SK-N-SH treated with all-trans-retinoic acid at 6 μM for 48 hours (cell line): ENCODE results near the gene KIF23.

Source experiments
- CSRNP3 ChIP-seq: fragments of 250-450 bp; sonication (Bioruptor Pico); IDR thresholded peaks from 2 replicates; pipeline ENCODE4 v1.5.1; 2021; ENCODE audit warnings: mild to moderate bottlenecking, moderate library complexity
- ESRRG ChIP-seq: fragments of 250-450 bp; sonication (Bioruptor Pico); IDR thresholded peaks from 2 replicates; pipeline ENCODE4 v1.6.1; 2021; ENCODE audit warnings: mild to moderate bottlenecking
- ISL1 ChIP-seq: fragments of 250-450 bp; sonication (Bioruptor Pico); IDR thresholded peaks from 2 replicates; pipeline ENCODE4 v2.1.2; 2022; ENCODE audit warnings: mild to moderate bottlenecking, moderate library complexity
- PATZ1 ChIP-seq: fragments of 250-450 bp; sonication (Bioruptor Pico); IDR thresholded peaks from 2 replicates; pipeline ENCODE4 v1.8.0; 2020; ENCODE audit warnings: mild to moderate bottlenecking, moderate library complexity, borderline replicate concordance
- POU6F1 ChIP-seq: fragments of 250-450 bp; sonication (Bioruptor Pico); IDR thresholded peaks from 2 replicates; pipeline ENCODE4 v1.8.0; 2021; ENCODE audit warnings: low read depth, mild to moderate bottlenecking, moderate library complexity, borderline replicate concordance
- RARB ChIP-seq: fragments of 250-450 bp; sonication (Bioruptor Pico); IDR thresholded peaks from 2 replicates; pipeline ENCODE4 v1.8.0; 2021; ENCODE audit warnings: mild to moderate bottlenecking, moderate library complexity
- TSHZ2 ChIP-seq: fragments of 250-450 bp; sonication (Bioruptor Pico); IDR thresholded peaks from 2 replicates; pipeline ENCODE4 v1.5.0; 2020; ENCODE audit warnings: mild to moderate bottlenecking, moderate library complexity
- ZC3H10 ChIP-seq: fragments of 250-450 bp; sonication (Bioruptor Pico); IDR thresholded peaks from 2 replicates; pipeline ENCODE4 v1.5.1; 2021; ENCODE audit warnings: mild to moderate bottlenecking, moderate library complexity
- ZNF8 ChIP-seq: fragments of 450-650 bp; formaldehyde crosslinking; IDR thresholded peaks from 2 replicates; pipeline ENCODE4 v1.5.0; 2020; ENCODE audit warnings: mild to moderate bottlenecking, moderate library complexity

GRCh38 chr15:69467636-69468035 lies 53.5 kb downstream of the KIF23 start:
- TF ChIP-seq ZNF8 (no peak), ZC3H10 (CRISPR knock-in tag) (no peak), POU6F1 (CRISPR knock-in tag) (no peak), PATZ1 (CRISPR knock-in tag) (no peak), CSRNP3 (CRISPR knock-in tag) (no peak), ISL1 (CRISPR knock-in tag) (no peak), TSHZ2 (no peak), RARB (CRISPR knock-in tag) (no peak), ESRRG (CRISPR knock-in tag) (no peak)
